Astrocyte (in vitro differentiated cells and primary cell): Measurements from ENCODE around the gene TOPORS. TPM values are rescaled to one million over a fixed set of nuclear protein-coding genes. Genes with fewer than 3 reads are reported as not detected.
"Not testable (repeated sequence)": the region's sequence is repeated elsewhere in the genome, so short reads cannot be mapped to it uniquely, and the experiment has no call there.

Experiments used
- DNase-seq: peaks from one replicate; pipeline ENCODE4 v3.0.0-alpha.2; 2010; ENCODE audit warnings: low read depth
- FAIRE-seq: peaks from 2 replicates; lab custom pipeline; 2011; peaks lifted over from hg19 to GRCh38; lab: Jason Lieb, UNC
- H2AFZ ChIP-seq: 2 replicates; pipeline ENCODE4 v1.6.0; 2012; ENCODE audit warnings: low read depth, low read length, inconsistent platforms
- H3K27ac ChIP-seq: 2 replicates; pipeline ENCODE4 v1.5.1; 2011; ENCODE audit warnings: low read depth, low read length, inconsistent platforms
- H3K27me3 ChIP-seq: 2 replicates; pipeline ENCODE4 v1.6.0; 2011; ENCODE audit warnings: low read length, inconsistent platforms; ENCODE audit not compliant: insufficient read depth
- H3K36me3 ChIP-seq: 2 replicates; pipeline ENCODE4 v1.5.1; 2011; ENCODE audit warnings: low read length, inconsistent platforms; ENCODE audit not compliant: insufficient read depth
- H3K4me1 ChIP-seq: 2 replicates; pipeline ENCODE4 v1.5.1; 2011; ENCODE audit warnings: low read length, inconsistent platforms; ENCODE audit not compliant: insufficient read depth
- H3K4me2 ChIP-seq: 2 replicates; pipeline ENCODE4 v1.6.0; 2012; ENCODE audit warnings: low read length, inconsistent platforms
- H3K4me3 ChIP-seq: 2 replicates; pipeline ENCODE4 v1.5.1; 2011; ENCODE audit warnings: low read depth, mild to moderate bottlenecking, low read length, inconsistent platforms; ENCODE audit not compliant: insufficient read depth
- H3K79me2 ChIP-seq: 2 replicates; pipeline ENCODE4 v1.6.0; 2012; ENCODE audit warnings: mild to moderate bottlenecking, low read length, inconsistent platforms; ENCODE audit not compliant: insufficient read depth
- H3K9ac ChIP-seq: 2 replicates; pipeline ENCODE4 v1.6.0; 2012; ENCODE audit warnings: mild to moderate bottlenecking, low read length, inconsistent platforms
- H3K9me3 ChIP-seq: 2 replicates; pipeline ENCODE4 v1.5.1; 2012; ENCODE audit warnings: low read depth, mild to moderate bottlenecking, low read length, inconsistent platforms; ENCODE audit not compliant: insufficient read depth
- H4K20me1 ChIP-seq: 2 replicates; pipeline ENCODE4 v1.6.0; 2012; ENCODE audit warnings: low read length, inconsistent platforms; ENCODE audit not compliant: insufficient read depth
- H3K27ac Mint-ChIP-seq: one replicate; pipeline ENCODE4 v1.8.0; 2021; ENCODE audit warnings: mild to moderate bottlenecking, mixed read lengths; ENCODE audit not compliant: unreplicated experiment
- H3K27me3 Mint-ChIP-seq: one replicate; pipeline ENCODE4 v1.8.0; 2021; ENCODE audit warnings: low read depth, mixed read lengths; ENCODE audit not compliant: unreplicated experiment
- H3K36me3 Mint-ChIP-seq: one replicate; pipeline ENCODE4 v1.8.0; 2021; ENCODE audit warnings: low read depth, mixed read lengths; ENCODE audit not compliant: unreplicated experiment
- H3K4me1 Mint-ChIP-seq: one replicate; pipeline ENCODE4 v1.8.0; 2021; ENCODE audit warnings: low read depth, mixed read lengths; ENCODE audit not compliant: unreplicated experiment
- H3K4me3 Mint-ChIP-seq: one replicate; pipeline ENCODE4 v1.8.0; 2021; ENCODE audit warnings: mild to moderate bottlenecking, moderate library complexity, mixed read lengths; ENCODE audit not compliant: unreplicated experiment
- H3K9me3 Mint-ChIP-seq: one replicate; pipeline ENCODE4 v1.8.0; 2021; ENCODE audit warnings: mild to moderate bottlenecking, mixed read lengths; ENCODE audit not compliant: unreplicated experiment
- EZH2 ChIP-seq: IDR thresholded peaks from 2 replicates; pipeline ENCODE4 v1.6.1; 2012; ENCODE audit warnings: mild to moderate bottlenecking, low read length, inconsistent platforms; ENCODE audit not compliant: insufficient read depth
- total RNA-seq: library from RNA; stranded (reverse); gene quantifications from 2 replicates; pipeline ENCODE4 v1.2.1, GENCODE V29; 2021
- TF ChIP-seq, protein P1 (sequence below): IDR thresholded peaks from 2 replicates; pipeline ENCODE4 v1.5.1; 2011; ENCODE audit warnings: low read depth, mild to moderate bottlenecking, inconsistent platforms, low read length, moderate library complexity; ENCODE audit not compliant: insufficient read depth

The TOPORS gene
- total RNA-seq, 1 donor from 2014 or later = 20.4 TPM

GRCh38 chr9:32550562-32551275 is 1.7 kb downstream of the TOPORS start:
- peaks cover 40% of the 10 kb centered on the region for H4K20me1 ChIP-seq
- H3K27ac ChIP-seq = peak overlapping the region; percentile 98
- H3K4me1 ChIP-seq = peaks cover 5% of the 10 kb centered on the region
- H3K27ac Mint-ChIP-seq = peak overlapping the region; percentile 93
- H3K79me2 ChIP-seq = peaks cover 74% of the 10 kb centered on the region
- no peaks in the 10 kb centered on the region for H3K27me3 Mint-ChIP-seq
- no peaks in the 10 kb centered on the region for H3K36me3 ChIP-seq
- no peaks in the 10 kb centered on the region for H3K9me3 Mint-ChIP-seq
- DNase-seq (peak; percentile 83), FAIRE-seq (no peak)
- no peaks in the 10 kb centered on the region for H3K9me3 ChIP-seq
- peak overlapping the region; percentile 95 for H3K4me3 Mint-ChIP-seq
- peak overlapping the region; percentile 43 for H2AFZ ChIP-seq
- H3K4me3 ChIP-seq = peak overlapping the region; percentile 93
- H3K4me2 ChIP-seq = peak overlapping the region; percentile 89
- H3K4me1 Mint-ChIP-seq = peaks cover 12% of the 10 kb centered on the region
- H3K9ac ChIP-seq = peak overlapping the region; percentile 97
- TF ChIP-seq EZH2 = no peak
- TF ChIP-seq, protein P1, sequence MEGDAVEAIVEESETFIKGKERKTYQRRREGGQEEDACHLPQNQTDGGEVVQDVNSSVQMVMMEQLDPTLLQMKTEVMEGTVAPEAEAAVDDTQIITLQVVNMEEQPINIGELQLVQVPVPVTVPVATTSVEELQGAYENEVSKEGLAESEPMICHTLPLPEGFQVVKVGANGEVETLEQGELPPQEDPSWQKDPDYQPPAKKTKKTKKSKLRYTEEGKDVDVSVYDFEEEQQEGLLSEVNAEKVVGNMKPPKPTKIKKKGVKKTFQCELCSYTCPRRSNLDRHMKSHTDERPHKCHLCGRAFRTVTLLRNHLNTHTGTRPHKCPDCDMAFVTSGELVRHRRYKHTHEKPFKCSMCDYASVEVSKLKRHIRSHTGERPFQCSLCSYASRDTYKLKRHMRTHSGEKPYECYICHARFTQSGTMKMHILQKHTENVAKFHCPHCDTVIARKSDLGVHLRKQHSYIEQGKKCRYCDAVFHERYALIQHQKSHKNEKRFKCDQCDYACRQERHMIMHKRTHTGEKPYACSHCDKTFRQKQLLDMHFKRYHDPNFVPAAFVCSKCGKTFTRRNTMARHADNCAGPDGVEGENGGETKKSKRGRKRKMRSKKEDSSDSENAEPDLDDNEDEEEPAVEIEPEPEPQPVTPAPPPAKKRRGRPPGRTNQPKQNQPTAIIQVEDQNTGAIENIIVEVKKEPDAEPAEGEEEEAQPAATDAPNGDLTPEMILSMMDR = no peak
- no peaks in the 10 kb centered on the region for H3K27me3 ChIP-seq
- peaks cover 5% of the 10 kb centered on the region for H3K36me3 Mint-ChIP-seq

- H3K27me3 Mint-ChIP-seq = no peaks in the 10 kb centered on the region
- no peak for FAIRE-seq
- peak overlapping the region; percentile 95 for H3K4me3 Mint-ChIP-seq
These were observed 2.2 kb downstream of the TOPORS start for GRCh38 chr9:32550150-32550561.

GRCh38 chr9:32548213-32548612 is 4.2 kb downstream of the TOPORS start:
- not testable (repeated sequence) for H3K4me1 Mint-ChIP-seq, FAIRE-seq, H3K9me3 ChIP-seq, H3K27me3 ChIP-seq, H3K4me2 ChIP-seq, DNase-seq, H3K9me3 Mint-ChIP-seq, H2AFZ ChIP-seq, H3K36me3 ChIP-seq, H3K4me1 ChIP-seq, H3K27ac Mint-ChIP-seq, H3K27ac ChIP-seq, H3K4me3 ChIP-seq, H3K27me3 Mint-ChIP-seq, H3K9ac ChIP-seq
- H3K4me3 Mint-ChIP-seq = peak overlapping the region; percentile 48
- H3K79me2 ChIP-seq = peaks cover 87% of the 10 kb centered on the region
- H3K36me3 Mint-ChIP-seq = peaks cover 12% of the 10 kb centered on the region
- H4K20me1 ChIP-seq = peaks cover 63% of the 10 kb centered on the region

More at GRCh38 chr9:32550150-32550561, 2.2 kb downstream of the TOPORS start:
- Mint-ChIP-seq H3K9me3 (no peaks in the 10 kb centered on the region), H3K27ac (peak overlapping the region; percentile 78), H3K4me1 (peaks cover 12% of the 10 kb centered on the region), H3K36me3 (peaks cover 5% of the 10 kb centered on the region)
- Histone ChIP-seq H3K36me3 (no peaks in the 10 kb centered on the region), H3K27me3 (no peaks in the 10 kb centered on the region), H3K9me3 (no peaks in the 10 kb centered on the region), H4K20me1 (peaks cover 45% of the 10 kb centered on the region), H3K27ac (peak overlapping the region; percentile 98), H3K4me3 (peak overlapping the region; percentile 93), H3K9ac (peak overlapping the region; percentile 97), H2AFZ (peak overlapping the region; percentile 43), H3K79me2 (peaks cover 76% of the 10 kb centered on the region), H3K4me2 (peak overlapping the region; percentile 89), H3K4me1 (peaks cover 5% of the 10 kb centered on the region)
- TF ChIP-seq, protein P1 = no peak
- no peak for TF ChIP-seq EZH2
- peak; percentile 41 for DNase-seq
